ENCODE results near the gene TMEM35A. TPM values are rescaled to one million over a fixed set of nuclear protein-coding genes. Genes with fewer than 3 reads are reported as not detected.

The TMEM35A gene
- total and polyA plus RNA-seq, 4 experiments from 2014 or later = not detected

DNA sequence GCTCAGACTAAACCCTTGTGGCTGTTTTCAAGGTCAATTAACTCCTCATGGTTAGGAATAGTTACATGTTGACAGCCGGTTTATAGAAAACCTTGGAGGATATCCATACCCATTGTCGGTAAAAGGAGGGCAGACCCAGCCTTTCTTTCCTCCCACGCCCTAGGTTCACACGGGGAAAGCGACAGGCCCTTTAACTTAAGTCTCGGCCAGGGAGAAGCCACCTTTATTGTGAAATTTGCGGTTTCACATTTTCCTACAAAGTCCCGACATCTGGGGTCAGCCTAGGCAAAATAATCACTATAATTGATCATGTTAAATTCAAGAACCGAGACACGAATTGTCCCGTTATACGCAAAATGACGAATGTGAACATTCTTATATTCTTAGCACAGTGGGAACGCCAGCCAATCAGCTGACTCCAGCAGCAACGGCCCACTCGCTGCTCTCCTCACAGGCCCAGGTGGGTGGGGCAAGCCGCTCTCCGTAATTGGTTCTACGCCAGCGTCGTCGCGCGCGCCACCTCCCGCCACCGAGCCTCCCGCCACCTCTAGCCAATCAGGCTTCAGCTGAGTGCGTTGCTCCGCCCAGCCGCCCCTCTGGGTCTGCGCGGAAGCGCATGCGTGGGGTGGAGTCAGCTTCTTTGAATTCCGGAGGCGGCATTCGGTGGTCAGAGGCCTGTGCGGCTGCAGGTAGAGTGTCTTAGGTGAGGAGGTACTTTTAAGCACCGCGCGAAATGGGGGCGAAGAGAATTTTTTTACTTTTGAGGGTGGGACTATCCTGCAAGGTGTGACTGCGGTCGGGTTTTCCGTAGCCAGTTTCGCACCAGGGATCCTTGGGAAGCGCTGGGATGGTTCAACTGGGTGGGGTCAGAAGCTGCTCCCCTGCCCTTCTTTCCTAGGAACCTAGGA, 19.1 kb downstream of the TMEM35A start, which contains the start of gene CENPI:
Gene CENPI, plus strand, starts transcription at position 659 of the 908 bp plus-strand sequence. CDS start 2,867 bp downstream, outside the sequence.
- ChIA-PET CTCF (ENCODE audit: partially characterized antibody) (interaction anchor here (0.8 kb wide), 1 partner anchor 45 kb away, joined by 3 read pairs; no protein-coding TSS in a partner anchor), POLR2A (ENCODE audit: partially characterized antibody) (interaction anchor here (0.9 to 1.2 kb wide), 4 partner anchors 50 to 834 kb away, joined by 3 to 6 read pairs (median 4); partner anchors contain the start of genes RPL36A and ZMAT1)
- H3K27me3 Mint-ChIP-seq = no peaks in the 10 kb centered on the region
- DNase-seq = peak; percentile 93 to 94 (median 94)
- Histone ChIP-seq H3K27me3 (ENCODE audit: insufficient read depth, low read length) (no peaks in the 10 kb centered on the region), H3K9me3 (ENCODE audit: control insufficient read depth in 1 of 2, low read length in 2 of 2) (no peaks in the 10 kb centered on the region), H3K4me3 (ENCODE audit: low read length in 2 of 2) (peak within 1 kb of the TSS; percentile 68 to 73), H3K4me1 (ENCODE audit: insufficient read depth, low read length) (peaks cover 6% of the 10 kb centered on the region), H3K27ac (ENCODE audit: low read depth, low read length) (peak within 1 kb of the TSS; percentile 68), H3K36me3 (ENCODE audit: insufficient read depth, low read length) (no peaks in the 10 kb centered on the region)
- H3K4me3 Mint-ChIP-seq = peak within 1 kb of the TSS; percentile 88 to 94 (median 90)
- peak within 1 kb of the TSS; percentile 91 to 96 (median 96) for H3K27ac Mint-ChIP-seq
- intact Hi-C loops (cut with micrococcal nuclease) = loop anchor here (1.0 to 2.0 kb wide), 2 partner anchors 45 to 277 kb away; partner anchors contain the start of genes CSTF2 and TRMT2B
- H3K9me3 Mint-ChIP-seq = peaks cover 0 to 1% (median 0%) of the 10 kb centered on the region in 8 donors
- no peaks in the 10 kb centered on the region for H3K36me3 Mint-ChIP-seq
- peaks cover 6 to 16% (median 11%) of the 10 kb centered on the region in 4 donors for H3K4me1 Mint-ChIP-seq

DNA sequence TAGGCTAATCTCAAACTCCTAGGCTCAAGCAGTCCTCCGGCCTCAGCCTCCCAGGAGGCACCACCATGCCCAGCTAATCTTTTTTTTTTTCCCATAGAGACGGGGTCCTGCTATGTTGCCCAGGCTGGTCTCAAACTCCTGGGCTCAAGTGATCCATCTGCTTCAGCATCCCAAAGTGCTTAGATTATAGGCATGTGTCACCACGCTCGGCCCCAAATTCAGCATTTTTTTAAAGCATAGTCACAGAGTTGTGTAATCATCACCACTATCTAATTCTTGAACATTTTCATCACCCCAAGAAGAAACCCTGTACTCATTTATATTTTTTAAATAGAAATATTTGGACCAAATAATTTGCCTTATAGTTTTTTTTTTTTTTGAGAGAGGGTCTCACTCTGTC, 29.6 kb downstream of the TMEM35A start:
- no peak for DNase-seq
- POLR2A ChIA-PET (ENCODE audit: partially characterized antibody) = no interaction called here

GRCh38 chrX:101117701-101118100, 39.0 kb downstream of the TMEM35A start:
- H3K27ac ChIP-seq (ENCODE audit: low read depth, low read length) = no peak overlapping the region
- no peaks in the 10 kb centered on the region for H3K4me1 ChIP-seq (ENCODE audit: insufficient read depth, low read length)
- H3K4me3 ChIP-seq (ENCODE audit: low read length in 2 of 2) = no peak overlapping the region
- no peak overlapping the region for H3K27ac Mint-ChIP-seq
- CTCF ChIA-PET (ENCODE audit: partially characterized antibody) = no interaction called here
- POLR2A ChIA-PET (ENCODE audit: partially characterized antibody) = no interaction called here
- H3K36me3 ChIP-seq (ENCODE audit: insufficient read depth, low read length) = no peaks in the 10 kb centered on the region
- intact Hi-C loops (cut with micrococcal nuclease) = no loop called here
- H3K4me1 Mint-ChIP-seq = no peaks in the 10 kb centered on the region
- H3K27me3 ChIP-seq (ENCODE audit: insufficient read depth, low read length) = no peaks in the 10 kb centered on the region
- H3K36me3 Mint-ChIP-seq = no peaks in the 10 kb centered on the region
- H3K9me3 ChIP-seq (ENCODE audit: control insufficient read depth in 1 of 2, low read length in 2 of 2) = no peaks in the 10 kb centered on the region
- no peaks in the 10 kb centered on the region for H3K27me3 Mint-ChIP-seq
- no peak for DNase-seq
- H3K9me3 Mint-ChIP-seq = no peaks in the 10 kb centered on the region
- no peak overlapping the region for H3K4me3 Mint-ChIP-seq

More for the DNA sequence above, 29.6 kb downstream of the TMEM35A start:
- Histone ChIP-seq H3K36me3 (ENCODE audit: insufficient read depth, low read length) (no peaks in the 10 kb centered on the region), H3K27ac (ENCODE audit: low read depth, low read length) (no peak overlapping the region), H3K4me1 (ENCODE audit: insufficient read depth, low read length) (no peaks in the 10 kb centered on the region), H3K27me3 (ENCODE audit: insufficient read depth, low read length) (no peaks in the 10 kb centered on the region), H3K4me3 (ENCODE audit: low read length in 2 of 2) (no peak overlapping the region), H3K9me3 (ENCODE audit: control insufficient read depth in 1 of 2, low read length in 2 of 2) (no peaks in the 10 kb centered on the region)
- CTCF ChIA-PET (ENCODE audit: partially characterized antibody) = no interaction called here
- no peaks in the 10 kb centered on the region for H3K9me3 Mint-ChIP-seq
- H3K27ac Mint-ChIP-seq = no peak overlapping the region
- intact Hi-C loops (cut with micrococcal nuclease) = no loop called here
- H3K27me3 Mint-ChIP-seq = no peaks in the 10 kb centered on the region
- no peaks in the 10 kb centered on the region for H3K4me1 Mint-ChIP-seq
- H3K36me3 Mint-ChIP-seq = no peaks in the 10 kb centered on the region
- H3K4me3 Mint-ChIP-seq = no peak overlapping the region

GRCh38 chrX:101136235-101136634, 57.6 kb downstream of the TMEM35A start:
- Mint-ChIP-seq H3K36me3 (no peaks in the 10 kb centered on the region), H3K9me3 (peaks cover 0 to 4% (median 0%) of the 10 kb centered on the region in 8 donors), H3K27ac (no peak overlapping the region), H3K27me3 (no peaks in the 10 kb centered on the region), H3K4me3 (no peak overlapping the region), H3K4me1 (no peaks in the 10 kb centered on the region)
- intact Hi-C loops (cut with micrococcal nuclease) = no loop called here
- POLR2A ChIA-PET (ENCODE audit: partially characterized antibody) = no interaction called here
- no peak overlapping the region for H3K4me3 ChIP-seq (ENCODE audit: low read length in 2 of 2)
- H3K4me1 ChIP-seq (ENCODE audit: insufficient read depth, low read length) = no peaks in the 10 kb centered on the region
- CTCF ChIA-PET (ENCODE audit: partially characterized antibody) = no interaction called here
- no peaks in the 10 kb centered on the region for H3K27me3 ChIP-seq (ENCODE audit: insufficient read depth, low read length)
- no peak overlapping the region for H3K27ac ChIP-seq (ENCODE audit: low read depth, low read length)
- H3K9me3 ChIP-seq (ENCODE audit: control insufficient read depth in 1 of 2, low read length in 2 of 2) = no peaks in the 10 kb centered on the region
- no peak for DNase-seq
- no peaks in the 10 kb centered on the region for H3K36me3 ChIP-seq (ENCODE audit: insufficient read depth, low read length)

Other genes starting within 250 kb of the TMEM35A start
- not detected for gene NOX1, start 204.5 kb upstream of the TMEM35A start, total RNA-seq
- not detected for gene NOX1, start 204.5 kb upstream of the TMEM35A start, polyA plus RNA-seq
- under 1 TPM; 0.47 to 0.67 TPM for gene XKRX, start 150.0 kb upstream of the TMEM35A start, total RNA-seq
- gene XKRX, start 150.0 kb upstream of the TMEM35A start, polyA plus RNA-seq = not detected
- not detected for gene ARL13A, start 109.2 kb upstream of the TMEM35A start, total RNA-seq
- not detected for gene ARL13A, start 109.2 kb upstream of the TMEM35A start, polyA plus RNA-seq
- 10 to 100 TPM; 44.1 to 52.5 TPM for gene TRMT2B, start 26.8 kb upstream of the TMEM35A start, total RNA-seq
- 10 to 100 TPM; 38.5 to 60.8 TPM for gene TRMT2B, start 26.8 kb upstream of the TMEM35A start, polyA plus RNA-seq
- gene CENPI, start 19.3 kb downstream of the TMEM35A start, total RNA-seq = under 1 TPM; 0.64 to 0.96 TPM
- under 1 TPM in 1 of 2 donors, not detected in 1; 0.44 TPM for gene CENPI, start 19.3 kb downstream of the TMEM35A start, polyA plus RNA-seq
- under 1 TPM in 1 of 2 experiments, not detected in 1; 0.08 TPM for gene DRP2, start 140.9 kb downstream of the TMEM35A start, total RNA-seq
- under 1 TPM in 1 of 2 donors, not detected in 1; 0.13 TPM for gene DRP2, start 140.9 kb downstream of the TMEM35A start, polyA plus RNA-seq
- not detected for gene TAF7L, start 212.5 kb downstream of the TMEM35A start, total RNA-seq
- gene TAF7L, start 212.5 kb downstream of the TMEM35A start, polyA plus RNA-seq = not detected